ENCODE data around the gene UST.

Gene UST

GRCh38 chr6:148808786-148809304, 62.0 kb downstream of the UST start:
- DNase-seq, result no peak

- DNase-seq, result no peak
Measured at GRCh38 chr6:148811459-148811858, 64.6 kb downstream of the UST start.

DNA sequence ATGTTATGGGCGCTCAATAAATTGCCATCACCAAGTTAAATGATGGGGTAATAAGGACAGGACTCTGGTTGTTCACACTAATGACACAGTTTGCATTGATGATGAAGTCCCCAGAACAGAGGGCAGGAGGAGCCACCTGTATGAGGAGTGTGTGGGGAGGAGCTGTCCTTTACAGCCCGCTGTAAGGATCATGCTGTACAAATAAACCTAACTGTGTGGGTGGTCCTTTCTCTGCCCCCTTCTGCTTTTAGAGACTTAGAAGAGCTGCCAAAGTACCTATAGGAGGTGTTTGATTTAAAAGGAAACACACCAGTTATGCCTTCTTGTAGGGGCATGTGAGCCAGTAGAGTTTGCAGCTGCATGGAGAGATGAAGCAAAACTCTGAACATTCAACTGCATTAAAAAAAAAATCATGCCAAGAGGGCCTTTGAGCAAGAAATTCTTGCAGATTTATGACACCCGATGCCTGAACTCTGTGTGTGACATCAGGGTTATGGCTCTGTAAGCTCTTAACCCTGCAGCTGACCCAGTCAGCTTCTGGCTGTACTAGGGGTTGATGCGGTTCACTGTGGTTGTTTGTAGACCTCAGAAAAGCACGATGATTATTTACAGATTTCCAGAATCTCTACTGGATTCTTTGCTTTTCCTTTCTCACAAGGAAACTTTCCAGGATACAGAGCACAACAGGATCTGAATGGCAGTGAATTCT, 67.4 kb downstream of the UST start:
- no peak for DNase-seq

DNA sequence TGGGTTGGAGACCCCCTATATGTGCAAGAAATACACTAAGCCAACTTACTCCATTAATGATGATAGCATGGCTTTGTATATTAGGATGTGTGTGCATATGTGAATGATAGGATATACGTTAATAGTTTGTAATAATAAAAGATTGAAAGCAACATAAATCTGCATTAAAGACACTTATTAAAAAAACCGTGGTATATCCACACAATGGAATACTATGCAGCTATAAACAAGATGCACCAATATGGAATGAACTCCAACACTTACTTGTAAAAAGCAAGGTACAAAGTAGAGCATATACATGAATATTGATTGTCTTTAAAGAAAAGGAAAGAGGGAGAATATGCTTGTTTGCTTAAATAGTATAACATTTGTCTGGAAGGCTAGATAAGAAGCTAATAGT, 68.0 kb downstream of the UST start:
- DNase-seq, result no peak

- DNase-seq, result no peak
Measured at GRCh38 chr6:148816117-148816516, 69.3 kb downstream of the UST start.

GRCh38 chr6:148817689-148818088, 70.9 kb downstream of the UST start:
- no peak for DNase-seq

DNA sequence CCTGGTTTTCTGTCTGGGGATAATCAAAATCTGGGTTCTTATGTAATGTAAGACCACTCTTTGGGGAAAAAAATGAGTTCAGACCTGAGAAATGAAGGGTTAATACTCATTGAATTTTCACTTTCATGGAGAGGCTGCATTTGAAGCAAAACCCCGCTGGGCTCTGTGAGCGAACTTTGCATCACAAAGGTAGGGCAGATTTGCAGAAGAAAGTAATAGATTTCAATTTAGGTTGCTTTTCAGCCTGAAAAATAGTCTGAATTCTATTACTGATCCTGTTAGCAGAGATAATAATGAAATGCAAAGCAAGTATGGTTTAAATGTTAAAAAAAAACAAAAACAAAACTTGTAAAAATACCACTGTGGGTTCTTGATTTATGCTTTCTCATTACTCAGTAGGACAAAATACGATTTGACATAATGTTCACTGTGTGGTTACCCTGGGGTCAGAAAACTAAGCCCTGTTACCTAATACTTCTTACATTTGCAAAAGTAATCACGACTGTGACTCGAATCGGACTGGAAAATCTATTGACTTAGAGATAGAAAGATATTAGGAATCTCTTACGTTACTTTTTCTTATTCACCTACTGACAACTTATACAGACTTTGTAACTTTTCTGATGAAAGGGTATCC, 72.2 kb downstream of the UST start:
- no peak for DNase-seq

DNA sequence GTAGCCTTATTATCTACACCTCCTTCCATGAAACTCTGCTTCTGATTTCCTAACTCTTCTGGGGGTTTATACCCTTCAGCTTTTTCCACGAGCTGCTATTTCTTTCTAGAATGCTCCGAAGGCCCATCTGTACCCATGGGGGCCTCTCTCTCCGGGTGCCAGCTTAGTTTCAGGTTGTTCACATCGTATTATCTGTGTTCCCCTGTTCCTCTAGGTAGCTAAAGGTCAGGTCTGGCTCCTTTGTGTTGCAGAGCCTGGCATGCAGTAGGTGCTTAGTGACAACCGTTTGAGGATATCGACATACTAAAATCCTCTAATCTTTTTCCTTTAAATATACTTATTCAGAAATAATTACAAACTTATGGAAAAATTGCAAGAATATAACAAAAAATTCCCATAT, 73.0 kb downstream of the UST start:
- DNase-seq, result no peak

GRCh38 chr6:148822819-148823218, 76.0 kb downstream of the UST start:
- no peak for DNase-seq

- DNase-seq, result no peak
Measured at GRCh38 chr6:148824291-148824690, 77.5 kb downstream of the UST start.

DNA sequence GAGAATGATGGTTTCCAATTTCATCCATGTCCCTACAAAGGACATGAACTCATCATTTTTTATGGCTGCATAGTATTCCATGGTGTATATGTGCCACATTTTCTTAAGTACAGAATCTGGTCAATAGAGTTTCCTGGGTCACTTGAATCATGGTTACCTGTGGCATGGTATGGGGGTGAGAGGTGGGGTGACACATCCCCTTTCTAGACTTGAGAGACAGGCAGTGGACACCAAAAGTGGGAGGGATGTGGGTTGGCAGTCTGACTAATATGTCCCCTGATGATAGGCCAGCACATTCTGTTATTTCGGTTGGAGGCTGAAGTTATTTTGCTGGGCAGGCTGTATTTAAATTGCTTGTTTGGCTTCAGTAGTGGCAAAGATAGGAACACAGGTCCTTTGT, 78.1 kb downstream of the UST start:
- no peak for DNase-seq

DNA sequence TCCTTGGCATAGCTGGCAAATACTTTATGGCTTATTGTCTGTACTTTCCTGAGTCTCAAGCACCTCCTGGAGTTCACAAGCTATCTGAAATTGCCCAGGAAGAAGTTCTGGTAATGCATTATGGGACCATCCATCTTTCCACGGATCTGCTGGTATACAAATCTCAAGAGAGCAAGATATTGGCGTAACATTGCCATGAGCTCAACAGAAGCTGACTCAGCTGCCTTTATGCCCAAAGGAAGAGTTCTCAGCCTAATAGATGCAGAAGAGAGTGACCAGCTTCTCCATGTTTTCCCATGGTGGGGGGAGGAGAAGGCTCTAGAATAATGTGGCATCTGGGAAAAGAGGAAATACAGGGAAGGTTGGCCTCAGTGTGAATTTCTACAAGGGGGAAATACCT, 78.7 kb downstream of the UST start:
- no peak for DNase-seq

DNA sequence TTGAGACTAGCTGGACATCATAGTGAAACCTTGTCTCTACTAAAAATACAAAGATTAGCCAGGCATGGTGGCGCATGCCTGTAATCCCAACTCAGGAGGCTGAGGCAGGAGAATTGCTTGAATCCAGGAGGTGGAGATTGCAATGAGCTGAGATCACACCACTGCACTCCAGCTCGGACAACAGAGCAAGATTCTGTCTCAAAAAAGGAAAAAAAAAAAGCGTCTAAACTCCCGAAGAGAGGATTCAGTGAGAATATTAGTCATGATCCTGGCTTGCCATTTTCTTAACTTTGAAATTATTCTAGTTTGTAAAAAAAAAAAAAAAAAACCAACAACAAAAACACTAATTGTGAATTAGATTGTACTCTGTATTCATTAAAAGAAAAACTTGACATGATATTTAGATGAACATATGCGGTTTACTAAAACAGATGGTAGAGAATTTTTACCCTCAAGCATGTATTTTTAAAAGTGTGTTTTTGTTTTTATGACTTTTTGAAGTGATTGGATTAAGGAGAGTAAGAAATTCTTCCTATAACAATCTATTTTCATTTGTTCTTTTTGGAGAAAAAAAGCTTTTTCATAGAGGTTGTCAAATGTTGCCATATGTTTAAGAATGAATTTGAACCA, 80.7 kb downstream of the UST start:
- DNase-seq, result no peak

DNA sequence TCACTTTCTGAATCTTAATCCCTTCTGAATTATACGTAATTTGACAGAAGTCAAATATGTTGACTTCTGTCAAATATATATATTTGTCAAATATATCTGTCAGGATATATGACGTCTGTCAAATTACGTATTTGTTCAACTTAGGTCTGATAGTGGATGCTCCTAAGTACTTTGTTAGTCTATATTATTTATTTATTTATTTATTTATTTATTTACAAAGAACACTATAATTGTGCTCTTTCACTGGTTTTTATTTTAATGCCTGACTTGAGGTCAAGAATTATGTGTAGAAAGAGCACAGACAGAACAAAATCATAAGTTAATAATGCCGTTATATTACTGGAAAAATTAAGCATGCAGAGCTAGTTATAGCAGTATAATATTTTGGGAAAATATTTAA, 81.2 kb downstream of the UST start:
- no peak for DNase-seq

GRCh38 chr6:148829415-148830101, 82.7 kb downstream of the UST start:
- no peak for DNase-seq

DNA sequence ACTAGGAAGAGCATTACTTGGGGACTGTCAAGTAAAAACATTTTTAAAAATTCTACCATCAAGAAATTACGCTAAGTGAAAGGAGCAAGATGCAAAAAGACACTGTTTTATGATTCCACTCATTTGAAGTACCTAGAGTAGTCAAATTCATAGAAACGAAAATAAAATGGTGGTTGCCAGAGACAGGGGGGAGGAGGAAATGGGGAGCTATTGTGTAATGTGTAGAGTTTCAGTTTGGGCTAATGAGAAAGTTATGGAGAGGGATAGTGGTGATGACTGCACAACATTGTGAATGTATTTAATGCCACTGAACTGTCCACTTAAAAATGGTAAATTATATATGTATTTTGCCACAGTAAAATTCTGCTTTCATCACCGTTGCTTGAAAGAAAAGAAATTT, 83.8 kb downstream of the UST start:
- DNase-seq, result no peak

GRCh38 chr6:148831064-148831463, 84.2 kb downstream of the UST start:
- DNase-seq, result no peak

DNA sequence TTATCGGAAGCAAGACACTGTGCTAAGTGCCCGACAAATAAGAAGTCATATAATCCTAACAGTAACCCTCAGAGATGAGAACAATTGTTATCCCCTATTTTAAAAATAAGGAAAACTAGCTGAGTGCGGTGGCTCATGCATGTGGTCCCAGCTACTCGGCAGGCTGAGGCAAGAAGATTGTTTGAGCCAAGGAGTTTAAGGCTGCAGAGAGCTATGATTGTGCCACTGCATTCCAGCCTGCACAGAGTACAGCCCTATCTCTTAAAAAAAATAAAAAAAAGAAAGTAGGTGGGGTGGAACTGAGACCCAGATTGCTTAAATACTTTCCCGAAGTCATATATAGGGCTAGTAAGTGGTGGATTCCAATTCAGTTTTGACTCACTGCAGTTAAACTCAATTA, 84.7 kb downstream of the UST start:
- no peak for DNase-seq

- DNase-seq, result no peak
Measured at GRCh38 chr6:148835920-148836441, 89.2 kb downstream of the UST start.

- no peak for DNase-seq
Measured at GRCh38 chr6:148836751-148837150, 89.9 kb downstream of the UST start.

- no peak for DNase-seq
Measured at GRCh38 chr6:148837941-148838340, 91.1 kb downstream of the UST start.

- no peak for DNase-seq
Measured at GRCh38 chr6:148839044-148839443, 92.2 kb downstream of the UST start.

GRCh38 chr6:148840256-148840655, 93.4 kb downstream of the UST start:
- DNase-seq, result no peak
